NCI-H510A treated with DMSO at 0.1 percent for 48 hours (cell line): ENCODE measurements around the gene GLRX3.
A peak's percentile ranks its signal among the peaks of the same experiment; 100 is the strongest.

ENCODE experiments used
- DNase-seq: peaks from one replicate; lab custom pipeline; 2025; lab: John Stamatoyannopoulos, UW

The GLRX3 gene

GRCh38 chr10:130208807-130209206 is 72.6 kb downstream of the GLRX3 start:
- no peak for DNase-seq

DNA sequence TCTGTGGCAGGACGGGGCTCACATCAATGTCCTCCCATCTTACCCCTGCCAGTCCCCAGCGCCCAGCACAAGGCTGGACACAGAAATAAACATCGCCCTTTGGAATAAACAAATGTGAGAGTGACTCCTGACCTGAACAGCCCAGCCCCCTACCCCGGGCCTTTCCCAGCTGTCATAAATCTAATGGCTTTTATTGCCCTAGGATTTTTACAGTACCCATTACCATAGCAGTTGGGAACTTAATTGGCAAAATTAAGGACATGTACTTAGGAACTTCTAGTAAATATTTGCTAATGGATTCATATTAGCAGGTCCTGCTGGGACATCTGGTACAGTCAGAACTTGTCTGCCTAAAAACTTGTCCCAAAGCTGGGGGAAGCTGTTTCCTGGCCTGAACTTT is 76.6 kb downstream of the GLRX3 start:
- no peak for DNase-seq

- no peak for DNase-seq
Measured at GRCh38 chr10:130213286-130214080, 77.3 kb downstream of the GLRX3 start.

- DNase-seq, result no peak
Measured at GRCh38 chr10:130214431-130214830, 78.2 kb downstream of the GLRX3 start.

GRCh38 chr10:130215151-130215930 is 79.2 kb downstream of the GLRX3 start:
- DNase-seq, result peak; percentile 75

GRCh38 chr10:130215931-130216231 is 79.7 kb downstream of the GLRX3 start:
- no peak for DNase-seq

- no peak for DNase-seq
Measured at GRCh38 chr10:130218181-130218641, 82.0 kb downstream of the GLRX3 start.

DNA sequence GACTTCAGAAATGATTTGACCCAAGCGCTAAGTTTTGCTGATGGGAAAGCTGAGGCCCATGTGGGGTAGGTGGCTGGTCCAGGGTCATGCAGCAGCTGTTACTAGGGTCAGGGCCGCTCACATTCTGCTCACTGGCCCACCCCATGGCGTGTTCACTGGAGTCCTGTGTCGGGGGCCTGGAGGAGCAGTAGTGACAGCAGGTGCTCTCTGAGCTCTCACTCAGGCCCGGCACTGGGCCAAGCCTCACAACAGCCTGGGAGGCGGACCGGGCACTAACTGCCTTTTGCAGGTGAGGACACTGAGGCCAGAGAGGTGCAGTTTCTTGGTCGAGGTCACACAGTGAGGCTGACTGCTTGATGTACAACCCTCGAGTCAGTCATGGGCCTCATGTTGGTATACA is 82.7 kb downstream of the GLRX3 start:
- no peak for DNase-seq

DNA sequence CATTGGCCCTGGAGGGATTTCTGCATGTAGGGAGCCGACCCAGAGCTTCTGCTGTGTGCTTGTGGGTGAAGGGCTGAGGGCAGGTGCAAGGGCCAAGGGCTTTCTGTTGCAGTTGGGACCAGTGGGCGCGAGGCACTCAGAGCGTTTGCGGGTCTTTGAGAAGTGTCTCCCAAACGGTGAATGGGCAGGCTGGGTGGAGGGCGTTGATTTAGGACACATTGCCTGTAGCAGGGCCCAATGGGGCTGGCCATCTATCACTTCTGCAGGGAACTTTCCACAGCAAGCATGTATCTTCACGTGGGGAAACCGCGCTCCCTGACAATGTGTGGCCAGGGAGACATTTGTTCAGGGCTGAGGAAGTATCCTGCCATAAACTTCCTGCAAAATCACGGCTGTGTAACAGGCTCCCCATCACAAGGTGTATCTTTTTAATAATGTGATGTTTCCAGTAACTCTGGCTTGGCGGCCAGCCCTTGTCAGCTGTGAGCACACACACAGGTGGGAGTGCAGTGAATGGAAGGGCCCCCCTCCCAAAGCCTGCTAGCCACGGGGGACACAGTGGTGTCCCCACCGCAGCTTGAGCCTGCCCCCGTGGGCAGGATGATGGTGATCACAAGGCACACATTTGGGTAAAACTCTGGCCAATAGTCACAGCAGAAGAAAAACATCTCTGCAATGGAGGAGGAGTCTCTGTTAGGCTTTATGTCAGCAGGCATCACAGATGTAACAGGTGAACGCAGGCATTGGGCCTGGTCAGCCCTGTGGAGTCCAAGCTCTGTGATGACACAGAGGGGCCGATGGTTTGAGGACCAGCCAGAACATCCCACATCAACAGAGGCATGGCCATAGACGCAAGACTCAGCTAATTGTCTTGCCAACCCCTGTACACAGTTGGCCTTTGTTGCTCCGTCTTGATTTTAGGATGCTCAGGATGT is 84.3 kb downstream of the GLRX3 start:
- DNase-seq, result no peak

DNA sequence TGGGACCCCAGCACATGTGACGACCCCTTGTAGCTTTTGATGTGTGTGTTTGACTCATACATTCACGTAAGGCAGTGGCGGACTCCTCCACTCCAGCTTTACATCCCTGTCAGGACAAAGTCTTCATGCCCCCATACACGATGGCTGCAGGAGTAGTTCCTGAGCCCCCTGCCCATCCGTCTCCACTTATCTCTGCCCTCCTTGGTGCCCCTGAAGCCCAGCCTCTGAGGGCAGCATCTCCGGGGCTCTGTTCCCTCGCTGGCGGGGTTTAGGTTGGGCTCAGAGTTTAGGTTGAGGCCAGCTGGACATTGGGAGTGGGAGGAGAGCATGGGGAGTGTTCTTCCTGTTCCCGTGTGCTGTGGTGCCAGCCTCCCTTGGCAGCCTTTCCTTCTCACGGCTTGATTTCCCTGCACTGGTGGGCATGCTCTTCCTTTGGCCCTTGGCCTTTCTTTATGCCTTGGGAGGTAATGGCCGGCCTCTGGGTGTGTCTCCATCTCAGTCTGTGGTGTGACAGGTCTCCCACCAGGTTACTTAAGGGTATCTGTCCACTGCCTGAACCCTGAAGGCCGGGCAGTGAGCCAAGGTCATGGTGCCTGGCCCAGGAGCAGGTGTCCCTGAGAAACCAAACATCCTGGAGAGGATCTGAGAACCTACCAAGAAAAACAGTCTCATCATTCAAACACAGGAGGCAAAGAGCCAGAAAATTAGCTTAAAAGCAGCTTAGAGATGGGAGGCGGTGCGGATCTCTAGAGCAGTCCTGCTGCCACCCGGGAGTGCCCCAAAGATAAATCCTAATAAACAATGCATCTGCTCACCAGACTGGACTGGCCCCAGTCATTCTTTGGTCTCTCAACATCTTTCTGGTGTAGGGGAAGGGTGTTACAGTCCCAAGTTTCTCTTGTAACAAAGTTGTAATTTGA is 85.5 kb downstream of the GLRX3 start:
- no peak for DNase-seq

- no peak for DNase-seq
Measured at GRCh38 chr10:130222381-130222780, 86.2 kb downstream of the GLRX3 start.

GRCh38 chr10:130224228-130224627 is 88.0 kb downstream of the GLRX3 start:
- DNase-seq, result no peak

DNA sequence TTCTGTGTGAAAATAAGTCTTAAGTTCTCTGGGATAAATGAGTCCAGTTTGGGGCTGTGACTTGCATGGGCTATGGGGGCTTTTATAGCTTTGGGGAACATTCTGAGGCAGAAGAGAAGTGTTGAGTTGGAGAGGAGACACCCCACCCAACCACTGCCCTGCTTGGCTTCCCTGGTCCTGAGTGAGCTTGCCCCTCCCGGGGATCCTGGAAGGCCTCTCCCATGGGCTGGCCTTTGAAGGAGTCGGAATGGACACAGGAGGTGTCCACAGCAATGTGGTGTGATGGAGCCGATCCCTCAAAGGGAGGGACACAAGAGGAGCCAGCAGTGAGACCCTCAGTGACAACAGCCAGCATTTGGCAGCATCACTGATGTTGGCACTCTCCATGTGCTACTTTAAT is 89.8 kb downstream of the GLRX3 start:
- DNase-seq, result no peak

GRCh38 chr10:130227883-130228282 is 91.7 kb downstream of the GLRX3 start:
- no peak for DNase-seq
